Dedifferentiated amniotic fluid mesenchymal stem cell (primary cell): Measurements from ENCODE around the gene HAUS8.
"Not testable (repeated sequence)": the region's sequence is repeated elsewhere in the genome, so short reads cannot be mapped to it uniquely, and the experiment has no call there.

Source experiments
- DNase-seq: peaks from one replicate; pipeline ENCODE4 v3.0.0-alpha.2; 2016; ENCODE audit errors: extremely low spot score

HAUS8 gene

DNA sequence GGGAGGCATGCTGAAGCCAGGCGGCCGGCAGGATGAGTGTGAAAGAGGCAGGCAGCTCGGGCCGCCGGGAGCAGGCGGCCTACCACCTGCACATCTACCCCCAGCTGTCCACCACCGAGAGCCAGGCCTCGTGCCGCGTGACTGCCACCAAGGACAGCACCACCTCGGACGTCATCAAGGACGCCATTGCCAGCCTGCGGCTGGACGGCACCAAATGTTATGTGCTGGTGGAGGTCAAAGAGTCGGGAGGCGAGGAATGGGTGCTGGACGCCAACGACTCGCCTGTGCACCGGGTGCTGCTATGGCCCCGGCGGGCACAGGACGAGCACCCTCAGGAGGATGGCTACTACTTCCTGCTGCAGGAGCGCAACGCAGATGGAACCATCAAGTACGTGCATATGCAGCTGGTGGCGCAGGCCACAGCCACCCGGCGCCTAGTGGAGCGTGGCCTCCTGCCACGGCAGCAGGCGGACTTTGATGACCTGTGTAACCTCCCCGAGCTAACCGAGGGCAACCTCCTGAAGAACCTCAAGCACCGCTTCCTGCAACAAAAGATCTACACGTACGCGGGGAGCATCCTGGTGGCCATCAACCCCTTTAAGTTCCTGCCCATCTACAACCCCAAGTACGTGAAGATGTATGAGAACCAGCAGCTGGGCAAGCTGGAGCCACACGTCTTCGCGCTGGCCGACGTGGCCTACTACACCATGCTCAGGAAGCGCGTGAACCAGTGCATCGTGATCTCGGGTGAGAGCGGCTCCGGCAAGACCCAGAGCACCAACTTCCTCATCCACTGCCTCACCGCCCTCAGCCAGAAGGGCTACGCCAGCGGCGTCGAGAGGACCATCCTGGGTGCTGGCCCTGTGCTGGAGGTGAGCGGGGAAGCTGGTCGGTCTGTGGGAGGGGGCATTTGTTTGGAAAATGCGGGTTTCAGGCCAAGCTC, 26.7 kb upstream of the HAUS8 start:
- no peak for DNase-seq

DNA sequence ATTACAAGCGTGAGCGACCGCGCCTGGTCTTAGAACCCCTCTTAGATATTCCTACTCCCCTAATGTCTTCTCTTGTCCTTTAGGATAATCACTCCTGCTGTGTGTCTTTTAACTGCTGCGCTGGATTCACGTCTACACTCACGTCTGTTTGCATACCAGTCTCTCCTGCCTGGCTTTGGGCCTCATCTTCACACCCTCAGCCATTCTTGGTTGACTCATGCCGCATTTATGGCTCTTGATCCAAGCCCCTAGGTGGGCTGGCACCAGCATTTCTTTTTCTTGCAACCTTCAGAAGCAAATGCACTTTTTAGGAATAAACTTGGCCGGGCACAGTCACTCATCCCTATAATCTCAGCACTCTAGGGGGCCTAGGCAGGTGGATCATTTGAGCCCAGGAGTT, 23.1 kb upstream of the HAUS8 start:
- DNase-seq = no peak

DNA sequence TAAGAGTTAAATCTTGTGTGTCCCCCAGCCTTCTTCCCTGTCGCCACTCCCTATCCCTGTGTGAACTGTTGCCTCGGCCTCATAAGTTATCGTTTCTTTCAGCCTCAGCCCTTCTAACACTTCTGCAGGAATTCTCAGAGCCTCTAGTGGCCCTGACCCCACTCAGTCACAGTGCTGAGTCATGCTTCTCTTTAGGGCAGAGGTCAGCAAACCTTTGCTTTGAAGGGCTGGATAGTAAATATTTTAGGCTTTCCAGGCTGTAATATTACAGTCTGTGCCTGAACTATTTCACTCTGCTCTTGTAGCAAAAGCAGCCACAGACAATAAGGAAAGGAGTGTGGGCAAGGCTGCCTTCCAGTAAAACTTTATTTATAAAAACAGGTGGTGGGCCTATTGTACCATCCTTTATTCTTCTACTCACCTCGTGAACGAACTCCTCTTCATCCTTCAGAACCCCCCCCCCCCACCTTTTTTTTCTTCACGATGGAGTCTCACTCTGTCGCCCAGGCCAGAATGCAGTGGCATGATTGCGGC, 22.4 kb upstream of the HAUS8 start:
- DNase-seq = no peak

DNA sequence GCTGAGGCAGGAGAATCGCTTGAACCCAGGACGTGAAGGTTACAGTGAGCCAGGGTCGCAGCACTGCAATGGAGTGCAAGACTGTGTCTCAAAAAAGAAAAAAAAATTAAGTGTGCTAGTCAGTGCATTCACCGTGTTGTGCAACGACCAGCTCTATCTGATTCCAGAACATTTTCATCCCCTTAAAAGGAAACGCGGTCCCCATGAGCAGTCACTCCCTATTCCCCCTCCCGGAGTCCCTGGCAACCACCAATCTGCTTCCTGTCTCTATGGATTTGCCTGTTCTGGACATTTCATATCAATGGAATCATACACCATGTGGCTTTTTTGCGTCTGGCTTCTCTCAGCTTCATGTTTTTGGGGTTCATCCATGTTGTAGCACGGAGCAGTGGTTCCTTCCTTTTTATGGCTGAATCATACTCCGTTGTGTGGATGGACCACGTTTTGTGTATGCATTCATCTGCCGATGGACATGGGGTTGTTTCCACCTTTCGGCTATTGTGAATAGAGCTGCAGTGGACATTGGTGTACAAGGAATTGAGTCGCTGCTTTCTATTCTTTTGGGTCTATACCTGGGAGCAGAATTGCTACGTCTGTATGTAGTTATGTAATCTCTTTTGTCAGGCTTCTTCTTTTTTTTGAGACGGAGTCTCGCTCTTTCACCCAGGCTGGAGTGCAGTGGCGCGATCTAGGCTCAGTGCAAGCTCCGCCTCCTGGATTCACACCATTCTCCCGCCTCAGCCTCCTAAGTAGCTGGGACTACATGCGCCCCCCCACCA, 20.1 kb upstream of the HAUS8 start:
- no peak for DNase-seq

DNA sequence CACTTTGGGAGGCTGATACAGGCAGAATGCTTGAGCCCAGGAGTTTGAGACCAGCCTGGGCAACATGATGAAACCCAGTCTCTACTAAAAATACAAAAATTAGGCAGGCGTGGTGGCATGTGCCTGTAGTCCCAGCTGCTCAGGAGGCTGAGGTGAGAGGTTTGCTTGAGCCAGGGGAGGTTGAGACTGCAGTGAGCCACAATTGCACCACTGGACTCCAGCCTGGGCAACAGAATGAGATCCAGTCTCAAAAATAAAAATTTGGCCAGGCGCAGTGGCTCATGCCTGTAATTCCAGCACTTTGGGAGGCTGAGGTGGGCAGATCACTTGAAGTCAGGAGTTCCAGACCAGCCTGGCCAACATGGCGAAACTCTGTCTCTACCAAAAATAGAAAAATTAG, 19.4 kb upstream of the HAUS8 start:
- DNase-seq = not testable (repeated sequence)

DNA sequence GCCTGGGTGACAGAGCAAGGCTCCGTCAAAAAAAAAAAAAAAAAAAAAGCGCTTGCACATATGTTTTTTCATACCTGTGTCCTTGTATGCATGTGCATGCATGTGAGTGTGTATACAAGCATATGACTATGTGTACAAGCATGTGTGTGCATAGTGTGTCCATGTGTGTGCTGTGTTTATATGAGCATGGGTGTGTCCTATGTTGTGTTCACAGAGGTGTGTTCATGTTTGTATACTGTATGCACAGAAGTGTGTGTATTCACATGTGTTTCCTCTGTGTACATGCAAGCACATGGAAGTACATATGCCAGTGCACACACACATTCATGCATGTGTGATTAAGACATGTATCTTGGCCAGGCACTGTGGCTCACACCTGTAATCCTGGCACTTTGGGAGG, 17.4 kb upstream of the HAUS8 start:
- no peak for DNase-seq

DNA sequence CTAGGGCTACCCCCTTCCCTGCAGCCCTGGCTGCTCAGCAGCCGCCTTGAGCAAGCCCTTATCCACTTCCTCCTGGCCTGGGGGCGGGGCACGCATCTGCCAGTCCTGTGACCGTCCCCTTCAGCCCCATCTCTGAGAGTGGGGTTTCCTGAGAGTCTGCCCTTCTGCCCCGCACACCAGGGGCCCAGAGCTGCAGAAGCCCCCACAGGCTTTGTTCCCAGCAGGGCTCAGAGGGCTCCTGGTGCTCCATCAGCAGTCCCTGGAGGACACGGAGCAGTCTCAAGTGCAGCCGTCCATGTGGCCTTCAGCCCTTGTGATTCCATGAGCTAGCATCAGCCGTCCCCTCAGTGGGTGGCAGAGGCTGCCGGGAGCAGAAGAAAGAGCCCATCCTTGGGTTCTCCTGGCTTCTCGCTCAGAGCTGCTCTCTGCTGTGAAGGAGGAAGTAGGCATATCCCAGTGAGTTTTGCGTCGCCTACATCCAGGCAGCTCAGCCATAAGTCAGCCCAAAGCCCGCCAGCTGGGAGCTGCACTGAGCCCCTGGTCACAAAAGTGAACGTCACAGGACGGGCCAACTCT, 16.6 kb upstream of the HAUS8 start:
- no peak for DNase-seq

DNA sequence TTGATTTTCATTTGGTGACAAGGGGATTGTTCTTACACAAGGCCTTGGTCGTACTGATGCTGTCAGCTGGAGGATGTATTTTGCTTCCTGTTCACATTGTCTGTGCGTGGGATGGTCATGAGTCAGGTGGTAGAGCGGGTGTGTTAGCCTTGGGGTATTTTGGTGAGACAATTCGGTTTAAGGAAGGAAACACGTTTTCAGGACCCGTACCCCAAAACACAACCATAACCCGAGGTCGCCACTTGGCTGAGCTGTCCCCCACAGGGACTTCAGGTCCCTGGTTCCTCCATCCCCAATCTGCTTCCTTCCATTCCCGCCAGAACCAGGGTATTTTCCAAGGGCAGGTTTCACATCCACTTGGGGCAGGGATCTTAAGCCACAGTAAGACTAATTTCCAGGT, 15.3 kb upstream of the HAUS8 start:
- no peak for DNase-seq

DNA sequence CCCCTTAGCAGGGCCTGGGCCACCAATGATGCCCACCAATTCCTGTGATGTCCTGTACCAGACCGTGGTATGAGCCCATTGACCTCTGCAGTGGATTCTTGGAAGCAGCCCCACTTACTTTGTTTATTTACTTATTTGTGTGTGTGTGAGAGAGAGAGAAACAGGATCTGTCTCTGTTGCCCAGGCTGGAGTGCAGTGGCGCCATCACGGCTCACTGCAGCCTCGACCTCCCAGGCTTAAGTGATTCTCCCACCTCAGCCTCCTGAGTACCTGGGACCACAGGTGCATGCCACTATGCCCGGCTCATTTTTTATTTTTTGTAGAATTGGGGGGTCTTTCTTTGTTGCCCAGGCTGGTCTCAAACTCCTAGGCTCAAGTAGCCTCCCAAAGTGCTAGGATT, 13.3 kb upstream of the HAUS8 start:
- no peak for DNase-seq

DNA sequence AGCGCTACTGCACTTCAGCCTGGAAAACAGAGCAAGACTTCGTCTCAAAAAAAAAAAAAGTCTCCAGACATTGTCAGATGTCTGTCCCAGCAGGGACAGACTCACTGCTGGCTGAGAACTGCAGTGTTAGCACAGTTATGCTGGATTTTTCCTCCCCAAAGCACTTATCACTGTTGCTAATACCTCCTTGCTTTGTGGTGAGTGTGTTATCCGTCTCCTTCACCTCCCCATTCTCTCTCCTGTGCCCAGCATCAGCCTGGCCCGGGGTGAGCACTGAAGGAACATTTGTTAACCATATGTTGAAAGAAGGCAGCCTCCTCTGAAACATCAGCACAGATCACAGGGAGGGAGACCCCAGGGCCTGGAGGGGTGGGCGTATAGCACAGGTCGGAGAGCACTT, 11.6 kb upstream of the HAUS8 start:
- DNase-seq = no peak

DNA sequence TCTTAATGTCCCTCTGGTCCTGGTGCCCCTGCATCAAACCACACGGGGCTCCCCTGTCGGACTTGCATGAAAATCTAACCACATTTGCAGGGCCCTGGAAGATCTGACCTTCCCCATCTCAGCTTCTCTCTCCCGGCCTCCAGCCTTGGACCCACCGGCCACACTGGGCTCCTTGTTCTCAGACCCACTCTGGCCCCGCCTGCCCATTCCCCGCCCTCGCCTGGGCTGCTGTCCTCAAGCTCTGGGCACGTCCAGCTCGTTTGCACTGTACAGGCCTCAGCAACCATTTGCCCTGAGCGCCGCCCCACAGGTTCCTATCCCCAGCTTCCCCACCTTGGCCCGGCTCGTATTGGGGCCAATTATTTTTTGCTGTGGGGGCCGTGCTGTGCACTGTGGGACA, 10.9 kb upstream of the HAUS8 start:
- no peak for DNase-seq

DNA sequence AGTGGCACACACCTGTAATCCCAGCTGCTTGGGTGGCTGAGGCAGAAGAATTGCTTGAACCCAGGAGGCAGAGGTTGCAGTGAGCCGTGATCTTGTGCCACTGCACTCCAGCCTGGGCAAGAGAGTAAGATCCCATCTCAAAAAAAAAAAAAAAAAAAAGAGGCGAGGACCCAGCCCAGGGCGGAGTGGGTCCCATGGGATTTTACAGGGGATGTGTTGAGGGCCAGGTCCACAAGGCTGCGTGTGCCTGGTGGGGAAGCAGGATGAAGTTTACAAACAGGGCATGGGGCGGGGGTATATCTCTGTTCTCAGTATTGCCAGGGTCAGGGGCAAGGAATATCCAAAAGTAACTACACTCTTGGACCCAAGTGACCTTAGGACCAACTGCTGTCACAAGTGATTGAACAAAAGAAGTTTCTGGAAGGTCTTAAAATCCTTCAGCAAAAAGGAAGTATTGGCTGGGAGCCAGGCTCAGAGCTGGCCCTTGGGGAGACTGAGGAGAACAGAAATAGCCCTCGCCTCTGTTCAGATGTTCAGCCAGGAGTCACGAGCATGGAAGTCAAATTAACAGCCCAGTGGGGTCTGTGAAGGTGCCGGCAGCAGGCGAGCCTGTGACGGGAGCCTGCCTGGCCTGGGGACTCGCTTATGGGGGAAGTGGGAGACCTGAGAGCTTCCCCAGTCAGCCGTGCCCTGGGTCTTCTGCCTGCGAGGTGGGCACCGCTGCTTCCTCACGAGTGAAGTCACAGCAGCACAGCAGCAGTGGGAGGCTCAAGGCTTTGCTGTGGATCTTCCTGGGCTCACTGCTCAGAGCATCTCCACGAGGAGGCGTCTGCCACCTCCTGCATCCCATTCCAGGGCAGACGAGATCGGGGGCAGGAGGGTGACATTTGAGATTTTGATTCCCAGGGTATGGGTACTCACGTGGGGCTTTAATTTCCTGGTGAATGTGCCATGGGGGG, 6.7 kb upstream of the HAUS8 start:
- no peak for DNase-seq

DNA sequence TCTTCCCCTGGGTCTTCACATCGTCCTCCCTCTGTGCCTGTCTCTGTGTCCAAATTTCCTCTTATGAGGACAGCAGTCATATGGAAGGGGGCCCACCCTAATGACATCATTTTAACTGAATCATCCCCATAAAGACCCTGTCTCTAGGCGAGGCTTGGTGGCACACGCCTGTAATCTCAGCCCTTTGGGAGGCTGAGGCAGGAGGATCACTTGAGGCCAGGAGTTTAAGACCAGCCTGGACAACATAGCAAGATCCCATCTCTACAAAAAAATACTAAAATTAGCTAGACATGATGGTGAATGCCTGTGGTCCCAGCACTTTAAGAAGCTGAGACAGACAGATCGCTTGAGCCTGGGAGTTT, 5.2 kb upstream of the HAUS8 start:
- no peak for DNase-seq

DNA sequence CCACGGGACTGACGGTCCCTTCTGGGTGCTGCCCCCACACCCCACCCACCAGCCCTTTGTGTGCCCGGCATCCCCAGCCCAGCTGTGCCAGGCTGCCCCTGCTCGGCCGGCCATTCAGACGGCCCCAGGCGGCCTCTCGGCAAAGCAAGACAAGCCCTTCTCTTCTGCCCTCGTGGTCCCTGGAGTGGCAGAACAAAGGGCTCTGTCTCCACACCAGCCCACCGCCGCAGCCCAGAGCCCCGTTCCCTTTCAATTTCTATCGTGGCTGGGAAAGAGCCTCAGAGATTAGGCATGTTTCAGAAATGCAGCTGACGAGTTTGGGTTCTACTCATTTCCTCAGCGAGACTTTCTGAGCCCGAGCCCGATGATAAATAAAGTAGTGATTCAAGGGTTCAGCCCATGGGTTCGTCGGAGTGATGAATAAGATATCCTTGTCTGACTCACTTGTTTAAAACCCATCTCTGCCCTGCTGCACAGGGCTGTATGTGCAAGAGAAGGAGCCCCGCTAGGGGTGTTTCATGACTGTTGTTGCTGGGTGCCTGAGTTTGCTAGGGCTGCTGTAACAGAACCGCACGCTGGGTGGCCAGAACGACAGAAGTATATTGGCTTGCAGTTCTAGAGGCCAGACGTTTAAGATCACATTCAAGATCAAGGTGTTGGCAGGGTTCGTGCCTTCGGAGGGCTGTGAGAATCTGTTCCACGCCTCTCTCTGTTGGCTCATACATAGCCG, 4.6 kb upstream of the HAUS8 start:
- DNase-seq = peak; percentile 96

DNA sequence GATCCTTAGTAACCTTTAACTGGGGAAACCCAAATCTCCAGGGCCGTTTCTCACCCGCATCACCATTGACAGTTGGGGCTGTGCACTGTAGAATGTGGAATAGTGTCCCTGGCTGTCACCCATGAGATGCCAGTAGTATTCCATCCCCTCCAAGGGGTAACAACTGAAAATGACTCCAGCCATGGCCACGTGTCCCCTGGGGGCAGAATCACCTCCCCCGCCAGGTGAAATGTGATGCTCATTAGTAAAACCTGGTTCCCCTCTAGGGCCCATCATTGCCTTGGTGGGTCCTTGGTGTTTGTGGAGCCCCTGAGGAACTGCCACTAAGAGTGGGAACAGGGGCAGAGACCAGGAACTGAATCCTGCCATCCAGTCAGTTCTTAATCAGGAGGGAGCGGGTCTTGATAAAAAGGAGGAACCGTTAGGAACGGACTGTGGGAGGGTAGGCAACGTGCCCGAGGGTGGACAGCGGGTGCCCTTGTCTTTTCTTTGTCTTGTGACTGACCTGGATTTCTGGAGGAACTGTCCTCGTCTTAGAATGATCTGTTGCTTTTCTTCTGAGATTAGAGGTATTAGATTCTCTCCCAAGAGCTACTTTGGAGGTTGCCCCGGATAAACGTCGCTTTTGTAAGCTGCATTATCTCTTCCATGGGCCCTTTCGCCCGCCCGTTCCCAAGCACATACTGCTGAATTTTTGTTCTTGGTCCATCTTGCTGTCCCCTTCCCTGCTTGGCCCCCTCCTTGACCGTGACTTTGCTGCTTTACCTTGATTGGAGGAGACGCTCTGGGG, 3.9 kb upstream of the HAUS8 start:
- DNase-seq = no peak

DNA sequence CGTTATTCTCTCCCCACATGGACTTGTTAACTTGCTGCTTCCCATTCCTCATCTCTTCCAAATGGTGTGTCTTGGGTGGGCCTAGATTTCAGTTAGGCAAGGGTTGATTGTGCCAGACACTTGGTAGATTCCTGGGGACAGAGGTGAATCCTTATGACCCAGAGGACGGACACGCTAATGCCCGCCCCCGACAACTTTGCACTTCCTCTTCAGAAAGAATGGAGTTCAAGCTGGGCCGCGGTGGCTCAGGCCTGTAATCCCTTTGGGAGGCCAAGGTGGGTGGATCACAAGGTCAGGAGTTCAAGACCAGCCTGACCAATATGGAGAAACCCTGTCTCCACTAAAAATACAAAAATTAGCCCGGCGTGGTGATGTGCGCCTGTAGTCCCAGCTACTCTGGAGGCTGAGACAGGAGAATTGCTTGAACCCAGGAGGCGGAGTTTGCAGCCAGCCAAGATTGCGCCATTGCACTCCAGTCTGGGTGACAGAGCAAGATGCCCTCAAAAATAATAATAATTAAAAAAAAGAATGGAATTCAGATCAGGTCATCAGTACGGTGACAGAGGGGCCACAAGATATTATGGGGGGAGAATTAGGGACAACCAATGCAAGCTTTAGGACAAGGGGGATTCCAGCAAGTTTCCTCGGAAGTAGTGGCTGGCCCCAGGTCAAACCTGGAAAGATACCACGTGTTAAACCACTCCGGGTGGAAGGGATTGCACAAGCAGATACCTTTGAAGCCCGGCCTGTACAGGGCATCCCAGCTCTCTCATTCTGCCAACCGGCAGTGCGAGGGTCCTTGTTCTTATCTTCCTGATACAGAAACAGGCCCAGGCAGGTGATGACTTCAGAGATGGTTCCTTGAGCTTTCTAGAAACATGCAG, 3.0 kb upstream of the HAUS8 start:
- DNase-seq = no peak

DNA sequence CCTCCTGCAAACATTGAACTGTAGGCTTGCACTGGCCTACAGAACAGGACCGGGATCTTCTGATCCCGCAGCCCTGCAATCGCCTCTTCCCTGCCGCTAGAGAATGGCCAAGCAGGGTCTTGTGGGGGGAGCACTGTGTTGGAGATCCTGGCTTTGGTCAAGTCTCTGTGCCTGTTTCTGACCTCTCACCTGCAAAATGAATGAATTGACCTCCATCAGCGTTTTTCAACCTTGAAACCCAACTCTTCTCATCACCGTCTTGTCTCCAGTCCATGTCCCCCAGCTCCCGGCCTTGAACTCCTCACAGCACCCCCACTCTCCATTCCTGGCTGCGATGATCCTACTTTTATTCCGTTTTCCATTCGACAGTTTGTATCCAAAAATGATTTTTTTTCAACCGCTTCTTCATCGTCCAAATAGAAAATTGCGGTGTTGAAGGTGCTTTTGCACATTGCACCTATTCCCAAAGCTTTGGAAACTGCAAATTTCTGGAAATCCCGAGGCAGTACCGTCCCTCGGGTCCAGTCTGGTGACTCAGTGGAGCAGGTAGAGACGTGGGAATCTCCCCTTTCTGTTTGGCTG, 2.3 kb upstream of the HAUS8 start:
- no peak for DNase-seq

DNA sequence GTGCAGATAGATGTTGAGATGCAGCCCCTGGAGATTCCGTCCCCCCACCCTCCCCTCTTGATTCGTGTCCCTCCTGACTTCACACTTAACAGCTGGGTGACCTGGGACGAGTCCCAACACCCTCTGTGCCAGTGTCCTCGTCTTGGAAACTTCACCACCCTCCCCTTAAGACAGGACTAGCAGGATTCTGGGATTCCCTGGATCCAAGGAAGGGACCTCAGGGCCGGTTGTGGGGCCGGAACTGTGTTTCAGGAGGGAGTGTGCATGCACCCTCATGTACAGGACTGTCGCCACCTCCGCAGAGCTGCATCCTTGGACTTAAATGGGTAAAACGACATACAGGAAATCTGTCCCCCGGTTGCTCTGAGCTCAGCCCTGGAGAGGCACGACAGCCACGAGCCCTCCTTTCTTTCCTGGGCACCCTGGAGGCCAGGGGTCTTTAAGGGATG, 1.3 kb upstream of the HAUS8 start:
- no peak for DNase-seq
